NCI-H1694 treated with DMSO at 0.1 percent for 48 hours (cell line): Measurements from ENCODE around the gene TEF.

Experiments
- DNase-seq: peaks from one replicate; lab custom pipeline; 2025; lab: John Stamatoyannopoulos, UW

The TEF gene

GRCh38 chr22:41381329-41382097 is at the start of gene TEF:
TSS of gene TEF (plus strand) at chr22:41381942. CDS start at chr22:41382045, 103 bp downstream.
- peak; percentile 99 for DNase-seq

GRCh38 chr22:41332217-41332939 is 49.4 kb upstream of the TEF start:
- no peak for DNase-seq

GRCh38 chr22:41333806-41334205 is 47.9 kb upstream of the TEF start:
- DNase-seq: no peak

GRCh38 chr22:41334215-41334614 is 47.5 kb upstream of the TEF start:
- no peak for DNase-seq

GRCh38 chr22:41334951-41335635 is 46.6 kb upstream of the TEF start:
- no peak for DNase-seq

GRCh38 chr22:41338614-41339212 is 43.0 kb upstream of the TEF start:
- DNase-seq: no peak

- no peak for DNase-seq
Measured at GRCh38 chr22:41339823-41340222, 41.9 kb upstream of the TEF start.

GRCh38 chr22:41340357-41340756 is 41.4 kb upstream of the TEF start:
- no peak for DNase-seq

- no peak for DNase-seq
Measured at GRCh38 chr22:41341012-41341411, 40.7 kb upstream of the TEF start.

- DNase-seq: no peak
Measured at GRCh38 chr22:41341990-41342389, 39.8 kb upstream of the TEF start.

- no peak for DNase-seq
Measured at GRCh38 chr22:41343300-41343699, 38.4 kb upstream of the TEF start.

- DNase-seq: no peak
Measured at GRCh38 chr22:41343717-41344116, 38.0 kb upstream of the TEF start.

GRCh38 chr22:41344189-41344788 is 37.5 kb upstream of the TEF start:
- DNase-seq: no peak

- DNase-seq: no peak
Measured at GRCh38 chr22:41345807-41346335, 35.9 kb upstream of the TEF start.

- DNase-seq: no peak
Measured at GRCh38 chr22:41347066-41347859, 34.5 kb upstream of the TEF start.

GRCh38 chr22:41348964-41349484 is 32.7 kb upstream of the TEF start:
- DNase-seq: no peak

- no peak for DNase-seq
Measured at GRCh38 chr22:41350087-41350486, 31.7 kb upstream of the TEF start.

- DNase-seq: no peak
Measured at GRCh38 chr22:41351011-41351410, 30.7 kb upstream of the TEF start.

- DNase-seq: no peak
Measured at GRCh38 chr22:41352058-41352457, 29.7 kb upstream of the TEF start.

GRCh38 chr22:41353862-41354575 is 27.7 kb upstream of the TEF start:
- no peak for DNase-seq
